HG03558 (cell line): ENCODE results near the gene ADAM22.
"Not testable (repeated sequence)": the region's sequence is repeated elsewhere in the genome, so short reads cannot be mapped to it uniquely, and the experiment has no call there.

Experiments used
- ATAC-seq: cut with Tn5 transposase; IDR thresholded peaks from one replicate; pipeline ENCODE4 v1.9.1; 2021; ENCODE audit warnings: moderate number of reproducible peaks; ENCODE audit not compliant: unreplicated experiment; ENCODE audit errors: extremely low read depth

Gene ADAM22, protein sequence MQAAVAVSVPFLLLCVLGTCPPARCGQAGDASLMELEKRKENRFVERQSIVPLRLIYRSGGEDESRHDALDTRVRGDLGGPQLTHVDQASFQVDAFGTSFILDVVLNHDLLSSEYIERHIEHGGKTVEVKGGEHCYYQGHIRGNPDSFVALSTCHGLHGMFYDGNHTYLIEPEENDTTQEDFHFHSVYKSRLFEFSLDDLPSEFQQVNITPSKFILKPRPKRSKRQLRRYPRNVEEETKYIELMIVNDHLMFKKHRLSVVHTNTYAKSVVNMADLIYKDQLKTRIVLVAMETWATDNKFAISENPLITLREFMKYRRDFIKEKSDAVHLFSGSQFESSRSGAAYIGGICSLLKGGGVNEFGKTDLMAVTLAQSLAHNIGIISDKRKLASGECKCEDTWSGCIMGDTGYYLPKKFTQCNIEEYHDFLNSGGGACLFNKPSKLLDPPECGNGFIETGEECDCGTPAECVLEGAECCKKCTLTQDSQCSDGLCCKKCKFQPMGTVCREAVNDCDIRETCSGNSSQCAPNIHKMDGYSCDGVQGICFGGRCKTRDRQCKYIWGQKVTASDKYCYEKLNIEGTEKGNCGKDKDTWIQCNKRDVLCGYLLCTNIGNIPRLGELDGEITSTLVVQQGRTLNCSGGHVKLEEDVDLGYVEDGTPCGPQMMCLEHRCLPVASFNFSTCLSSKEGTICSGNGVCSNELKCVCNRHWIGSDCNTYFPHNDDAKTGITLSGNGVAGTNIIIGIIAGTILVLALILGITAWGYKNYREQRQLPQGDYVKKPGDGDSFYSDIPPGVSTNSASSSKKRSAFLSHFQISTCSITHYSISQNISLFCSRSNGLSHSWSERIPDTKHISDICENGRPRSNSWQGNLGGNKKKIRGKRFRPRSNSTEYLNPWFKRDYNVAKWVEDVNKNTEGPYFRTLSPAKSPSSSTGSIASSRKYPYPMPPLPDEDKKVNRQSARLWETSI

GRCh38 chr7:87933953-87934698, at the start of gene ADAM22:
TSS of gene ADAM22 (plus strand) at chr7:87934251. CDS start at chr7:87934466, 215 bp downstream.
- ATAC-seq: peak; percentile 97

DNA sequence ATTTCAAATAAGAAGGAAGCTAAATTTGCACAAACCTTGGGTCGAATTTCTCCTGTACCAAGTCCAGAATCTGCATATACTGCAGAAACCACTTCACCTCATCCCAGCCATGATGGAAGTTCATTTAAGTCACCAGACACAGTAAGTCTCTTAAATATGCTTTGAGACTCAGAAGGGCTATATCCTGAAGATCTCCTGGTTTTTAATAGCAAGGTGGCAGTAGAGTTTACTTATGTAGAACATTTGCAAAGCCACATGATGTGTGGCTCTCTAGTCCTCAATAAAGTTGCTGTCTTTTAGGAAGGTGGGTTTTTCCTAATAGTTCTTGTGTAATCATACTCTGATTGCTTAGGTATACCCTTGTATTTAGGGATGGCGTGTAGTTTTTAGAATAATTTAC, 49.0 kb upstream of the ADAM22 start:
- no peak for ATAC-seq

DNA sequence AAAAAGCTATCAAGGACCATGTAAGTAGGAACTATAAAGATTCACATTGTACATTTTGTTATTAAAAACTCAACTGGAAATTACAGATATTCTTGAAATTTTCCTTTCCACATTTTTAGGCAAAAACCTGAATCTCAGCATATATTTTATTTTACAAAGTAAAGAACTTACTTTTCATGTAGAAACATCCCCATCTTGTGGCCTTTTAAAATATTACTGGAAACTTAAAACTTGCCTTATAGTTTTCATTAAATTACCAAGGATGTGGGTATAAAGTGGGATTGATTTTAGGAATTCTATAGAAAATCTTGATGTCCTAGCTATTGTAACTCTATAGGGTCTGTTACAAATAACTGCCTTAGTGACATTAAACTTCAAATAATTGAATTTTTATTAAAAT, 47.2 kb upstream of the ADAM22 start:
- ATAC-seq: no peak

DNA sequence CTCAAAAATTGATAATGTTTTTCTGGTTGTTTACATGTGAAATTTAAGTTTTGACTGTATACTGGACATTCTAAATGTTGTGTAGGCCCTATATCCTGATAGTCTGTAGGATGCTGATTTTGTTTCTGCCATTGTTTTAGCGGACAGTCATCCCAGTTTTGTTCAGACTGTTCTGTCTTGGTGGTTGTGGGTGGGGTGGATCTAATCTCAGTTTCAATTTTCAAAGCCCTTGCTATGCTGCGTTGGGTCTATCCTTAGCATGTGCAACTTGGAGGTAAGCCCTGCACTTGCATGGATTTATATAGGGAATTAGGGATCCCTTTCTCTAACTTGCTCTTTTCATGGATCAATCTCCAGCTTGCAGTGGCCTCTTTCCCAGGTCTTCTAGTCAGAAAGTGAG, 38.7 kb upstream of the ADAM22 start:
- ATAC-seq: no peak

DNA sequence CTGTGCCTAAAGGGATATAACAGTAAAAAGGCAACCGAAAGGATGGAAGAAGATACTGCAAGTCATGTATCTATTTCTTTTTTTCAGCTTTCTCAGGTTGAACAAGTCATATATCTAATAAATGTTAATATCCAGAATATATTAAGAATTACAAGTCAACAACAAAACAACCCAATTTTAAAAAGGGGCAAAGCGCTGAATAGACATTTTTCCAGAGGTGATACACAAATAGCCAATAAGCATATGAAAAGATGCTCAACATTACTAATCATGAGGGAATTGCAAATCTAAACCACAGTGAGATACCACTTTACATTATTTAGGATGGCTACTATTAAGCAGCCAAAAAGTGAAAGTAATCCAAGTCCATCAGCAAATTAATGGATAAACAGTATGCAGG, 34.8 kb upstream of the ADAM22 start:
- ATAC-seq: no peak

- not testable (repeated sequence) for ATAC-seq
These were observed 26.7 kb upstream of the ADAM22 start for GRCh38 chr7:87907136-87907906.

- not testable (repeated sequence) for ATAC-seq
These were observed 25.2 kb upstream of the ADAM22 start for GRCh38 chr7:87908814-87909213.

DNA sequence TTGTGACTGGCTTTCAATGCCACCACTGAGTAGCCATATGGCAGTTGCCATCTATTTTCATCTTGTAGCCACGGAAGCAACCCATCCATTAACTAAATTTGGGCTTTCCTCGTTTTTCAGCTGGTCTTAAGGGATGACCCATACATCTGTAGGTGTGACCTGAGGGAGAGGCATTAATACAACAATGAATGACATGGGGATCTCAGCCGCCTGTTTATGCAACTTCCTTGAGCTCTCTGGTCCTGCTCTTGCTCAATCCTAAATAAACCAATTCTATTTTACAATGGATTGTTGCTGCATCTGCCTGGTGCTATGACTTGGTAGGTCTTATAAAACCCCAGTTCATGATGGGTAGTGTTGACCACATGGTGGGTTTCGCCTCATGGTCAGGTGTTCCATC, 21.9 kb upstream of the ADAM22 start:
- ATAC-seq: no peak

DNA sequence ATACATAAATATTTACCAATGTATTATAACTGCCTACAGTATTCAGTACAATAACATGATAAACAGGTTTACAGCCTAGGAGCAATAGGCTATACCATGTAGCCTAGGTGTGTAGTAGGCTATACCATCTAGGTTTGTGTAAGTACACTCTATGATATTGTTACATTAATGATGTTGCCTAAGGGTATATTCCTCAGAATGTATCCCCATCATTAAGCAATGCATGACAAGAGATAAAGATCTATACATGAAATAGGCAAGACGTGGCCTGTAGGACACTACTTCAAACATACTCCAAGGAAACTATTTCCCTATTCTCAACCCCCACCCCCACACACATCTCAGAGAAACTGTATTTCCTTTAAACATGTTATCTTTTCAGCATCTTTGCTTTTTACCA, 15.3 kb upstream of the ADAM22 start:
- no peak for ATAC-seq

- ATAC-seq: no peak
These were observed 14.2 kb upstream of the ADAM22 start for GRCh38 chr7:87919875-87920274.

GRCh38 chr7:87920578-87920977, 13.5 kb upstream of the ADAM22 start:
- ATAC-seq: no peak

- not testable (repeated sequence) for ATAC-seq
These were observed 11.2 kb upstream of the ADAM22 start for GRCh38 chr7:87922759-87923395.

DNA sequence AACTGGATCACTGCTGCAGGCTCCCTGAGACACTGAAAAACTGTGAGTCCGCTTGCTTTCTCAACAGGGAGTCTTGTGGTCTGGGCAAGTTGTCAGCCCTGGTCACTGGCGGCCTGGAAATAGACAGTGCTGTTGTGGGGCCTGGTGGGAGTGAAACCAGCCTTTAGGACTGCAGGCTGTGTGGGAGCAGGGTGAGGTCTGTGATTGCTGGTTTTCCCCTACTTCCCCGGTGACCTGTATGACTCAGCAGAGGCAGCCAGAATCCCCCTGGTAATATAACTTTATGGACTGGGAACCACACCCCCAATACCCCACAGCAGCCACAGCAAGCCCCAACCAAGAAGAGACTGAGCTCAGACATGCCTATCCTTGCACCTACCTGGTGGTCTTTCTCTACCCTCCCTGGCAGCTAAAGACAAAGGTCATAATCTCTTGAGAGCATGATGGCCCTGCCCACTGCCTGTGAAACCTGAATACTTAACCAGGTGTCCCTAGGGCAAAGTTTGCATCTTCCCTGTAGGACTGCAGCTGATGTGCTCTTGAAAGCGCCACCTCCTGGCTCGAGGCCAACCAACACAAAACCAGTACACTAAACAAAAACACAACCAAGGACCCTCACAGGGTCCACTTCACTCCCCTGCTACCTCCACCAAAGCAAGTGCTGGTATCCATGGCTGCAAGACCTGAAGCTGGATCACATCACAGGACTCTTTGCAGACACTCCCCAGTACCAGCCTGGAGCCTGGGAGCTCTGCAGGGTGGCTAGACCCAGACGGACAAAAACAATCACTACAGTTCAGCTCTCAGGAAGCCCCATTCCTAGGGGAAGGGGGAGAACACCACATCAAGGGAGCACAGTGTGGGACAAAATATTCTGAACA, 7.2 kb upstream of the ADAM22 start:
- ATAC-seq: peak; percentile 96

DNA sequence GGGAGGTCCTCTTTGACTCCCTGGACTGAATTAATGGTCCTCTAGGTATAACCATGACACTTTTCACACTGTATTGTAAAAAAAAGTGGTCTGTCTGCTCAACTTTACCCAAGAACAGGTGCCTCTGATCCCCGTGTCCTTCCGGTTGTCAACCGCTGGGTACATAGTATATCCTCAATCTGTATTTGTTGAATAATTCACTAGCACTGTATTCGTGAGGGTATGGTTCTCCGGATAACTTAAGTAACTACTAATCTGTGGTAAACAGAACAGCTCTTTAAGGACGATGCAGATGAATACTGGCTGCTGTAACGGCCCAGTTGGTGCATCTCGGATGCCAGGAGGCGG, 472 bp upstream of the ADAM22 start:
- ATAC-seq: peak; percentile 3

- no peak for ATAC-seq
These were observed 790 bp downstream of the ADAM22 start for GRCh38 chr7:87934699-87935383.

GRCh38 chr7:87935384-87935706, 1.3 kb downstream of the ADAM22 start:
- ATAC-seq: no peak

GRCh38 chr7:87941138-87941537, 7.1 kb downstream of the ADAM22 start:
- ATAC-seq: no peak

- ATAC-seq: no peak
These were observed 10.5 kb downstream of the ADAM22 start for GRCh38 chr7:87944547-87944946.
